HCT116 (cell line): ENCODE measurements around the gene SIGLECL1. TPM values are rescaled to one million over a fixed set of nuclear protein-coding genes. Genes with fewer than 3 reads are reported as not detected.

Source experiments
- ATAC-seq: fragments of 200-7000 bp; cut with Tn5 transposase; 2 replicates; pipeline ENCODE4 v1.9.1; 2020; ENCODE audit warnings: mild to moderate bottlenecking, moderate library complexity
- BruUV-seq: library from RNA; stranded (reverse); fragments of 400-500 nt; replicated peaks from 2 replicates; lab custom pipeline; 2021; lab: Mats Ljungman, UMichigan
- CTCF ChIA-PET: fragments of 300-600 bp; sonication (Branson Sonifier 250); formaldehyde crosslinking; loops from one replicate; lab custom pipeline; 2021; ENCODE audit warnings: antibody characterized with exemption; lab: Charles Lee
- POLR2A ChIA-PET: fragments of 300-600, 350-600 bp; sonication (Branson Sonifier 250); formaldehyde crosslinking; loops from one replicate; lab custom pipeline; 2021; ENCODE audit warnings: antibody characterized with exemption; lab: Charles Lee
- RAD21 ChIA-PET, 2 experiments: fragments of 300-600 bp; sonication (Branson Sonifier 250); formaldehyde crosslinking; loops; one replicate each; lab custom pipeline; 2023; ENCODE audit warnings: low total read pairs in 2 of 2; ENCODE audit not compliant: uncharacterized antibody in 2 of 2, unreplicated experiment in 2 of 2, low non-redundant PET in 1 of 2; lab: Charles Lee
- DNase-seq: peaks from one replicate; pipeline ENCODE4 v3.0.0-alpha.2; 2010; ENCODE audit warnings: low read depth, low spot score
- H2AFZ ChIP-seq: fragments of 200-600 bp; shearing (Covaris generic), sonication (generic); 2 replicates; pipeline ENCODE4 v1.6.1; 2017; ENCODE audit warnings: low read depth, mixed run types, mixed read lengths, antibody characterized with exemption, low read length; ENCODE audit not compliant: poor library complexity, severe bottlenecking
- H3K27ac ChIP-seq: 2 replicates; pipeline ENCODE4 v1.5.1; 2012; ENCODE audit warnings: low read depth, low read length
- H3K27me3 ChIP-seq: fragments of 200-600 bp; sonication (generic); 2 replicates; pipeline ENCODE4 v1.6.1; 2016; ENCODE audit warnings: mixed run types, low read length, mixed read lengths; ENCODE audit not compliant: insufficient read depth
- H3K36me3 ChIP-seq, 2 experiments: fragments of 200-500 bp in 1 of 2; fragments of 200-600 bp in 1 of 2; sonication (Bioruptor generic) in 1 of 2; sonication (generic) in 1 of 2; 2 replicates each; pipeline versions ENCODE4 v1.5.1 to v1.6.1; 2014 to 2016; ENCODE audit warnings: low read length in 2 of 2, inconsistent platforms in 1 of 2, mixed read lengths in 1 of 2, mixed run types in 1 of 2; ENCODE audit not compliant: insufficient read depth in 2 of 2, control insufficient read depth in 1 of 2
- H3K4me1 ChIP-seq, 2 experiments: fragments of 200-600 bp in 1 of 2; sonication (generic) in 1 of 2; 2 replicates each; pipeline versions ENCODE4 v1.5.1 to v1.6.1; 2012 to 2017; ENCODE audit warnings: low read length in 2 of 2, inconsistent platforms in 1 of 2, mild to moderate bottlenecking in 1 of 2, mixed read lengths in 1 of 2, mixed run types in 1 of 2, moderate library complexity in 1 of 2; ENCODE audit not compliant: insufficient read depth in 2 of 2, control insufficient read depth in 1 of 2
- H3K4me2 ChIP-seq: fragments of 200-600 bp; sonication (generic); 2 replicates; pipeline ENCODE4 v1.6.1; 2017; ENCODE audit warnings: mixed run types, low read length, mixed read lengths
- H3K4me3 ChIP-seq, 2 experiments: fragments of 200-600 bp in 1 of 2; sonication (generic) in 1 of 2; replicated peaks in 1 of 2; 2 replicates each; pipeline ENCODE4 v1.5.1; 2011 to 2016; ENCODE audit warnings: low read length in 2 of 2, control low read depth in 1 of 2, low read depth in 1 of 2, mild to moderate bottlenecking in 1 of 2, mixed read lengths in 1 of 2, mixed run types in 1 of 2
- H3K79me2 ChIP-seq: fragments of 200-600 bp; sonication (generic); 2 replicates; pipeline ENCODE4 v1.6.1; 2017; ENCODE audit warnings: mild to moderate bottlenecking, mixed run types, low read length, moderate library complexity, mixed read lengths; ENCODE audit not compliant: insufficient read depth
- H3K9ac ChIP-seq: fragments of 200-600 bp; sonication (generic); 2 replicates; pipeline ENCODE4 v1.6.1; 2016; ENCODE audit warnings: low read length, mixed read lengths
- H3K9me2 ChIP-seq: fragments of 200-600 bp; sonication (generic), shearing (Covaris generic); 2 replicates; pipeline ENCODE4 v1.6.1; 2017; ENCODE audit warnings: mixed run types, mild to moderate bottlenecking, moderate library complexity; ENCODE audit not compliant: insufficient read depth
- H3K9me3 ChIP-seq, 2 experiments: fragments of 200-500 bp in 1 of 2; fragments of 200-600 bp in 1 of 2; sonication (Bioruptor generic) in 1 of 2; sonication (generic) in 1 of 2; 2 replicates each; pipeline ENCODE4 v1.6.1; 2014 to 2017; ENCODE audit warnings: low read length in 2 of 2, mixed read lengths in 2 of 2, inconsistent platforms in 1 of 2, low read depth in 1 of 2, mild to moderate bottlenecking in 1 of 2, mixed run types in 1 of 2, moderate library complexity in 1 of 2; ENCODE audit not compliant: control insufficient read depth in 1 of 2, insufficient read depth in 1 of 2
- H4K20me1 ChIP-seq: fragments of 200-600 bp; sonication (generic), shearing (Covaris generic); 2 replicates; pipeline ENCODE4 v1.6.1; 2017; ENCODE audit warnings: mixed run types, mild to moderate bottlenecking, moderate library complexity; ENCODE audit not compliant: insufficient read depth
- CEBPB ChIP-seq: IDR thresholded peaks from 2 replicates; pipeline ENCODE4 v1.6.1; 2012; ENCODE audit warnings: low read depth
- EGR1 ChIP-seq: IDR thresholded peaks from 2 replicates; pipeline ENCODE4 v1.6.1; 2012; ENCODE audit warnings: low read depth
- ELF1 ChIP-seq: IDR thresholded peaks from 2 replicates; pipeline ENCODE4 v1.6.1; 2012; ENCODE audit warnings: low read depth, borderline replicate concordance
- EZH2 ChIP-seq: fragments of 200-600 bp; sonication (generic); IDR thresholded peaks from 2 replicates; pipeline ENCODE4 v1.6.1; 2017; ENCODE audit warnings: antibody characterized with exemption, mixed run types
- POLR2A ChIP-seq: IDR thresholded peaks from 2 replicates; pipeline ENCODE4 v1.7.0; 2011; ENCODE audit warnings: borderline replicate concordance; ENCODE audit not compliant: insufficient read depth, insufficient read length; ENCODE audit errors: extremely low read depth
- POLR2AphosphoS5 ChIP-seq: IDR thresholded peaks from 2 replicates; pipeline ENCODE4 v1.6.1; 2011; ENCODE audit warnings: mild to moderate bottlenecking, low read depth, low read length, moderate library complexity
- SRF ChIP-seq: IDR thresholded peaks from 2 replicates; pipeline ENCODE4 v1.6.1; 2012; ENCODE audit warnings: low read depth
- ZBTB33 ChIP-seq: IDR thresholded peaks from 2 replicates; pipeline ENCODE4 v1.6.1; 2011; ENCODE audit warnings: mild to moderate bottlenecking, low read length, moderate library complexity; ENCODE audit not compliant: insufficient replicate concordance; ENCODE audit errors: extremely low read depth
- ZFX ChIP-seq: fragments of 450-650 bp; IDR thresholded peaks from 2 replicates; pipeline ENCODE4 v1.6.1; 2017
- ZNF274 ChIP-seq: fragments of 200-500 bp; sonication (Bioruptor generic); IDR thresholded peaks from 2 replicates; pipeline ENCODE4 v1.6.1; 2014; ENCODE audit warnings: mild to moderate bottlenecking, low read depth, low read length, inconsistent platforms
- intact Hi-C: fragments of 100-400 bp; cut with micrococcal nuclease; formaldehyde crosslinking; loops from 2 replicates; pipeline ENCODE4 v1.10.0; 2022
- total RNA-seq: library from RNA; stranded (reverse); gene quantifications from one replicate; pipeline ENCODE4 v1.2.1, GENCODE V29; 2021; ENCODE audit not compliant: unreplicated experiment
- TF ChIP-seq, protein P1 (sequence below): IDR thresholded peaks from 2 replicates; pipeline ENCODE4 v1.6.1; 2012

SIGLECL1 gene
- total RNA-seq, 1 experiment from 2014 or later, result not detected

GRCh38 chr19:51294211-51294976 is 43.5 kb downstream of the SIGLECL1 start:
- no peak overlapping the region for H2AFZ ChIP-seq
- H3K9me3 ChIP-seq, result no peaks in the 10 kb centered on the region
- POLR2A ChIA-PET, result no interaction called here
- H4K20me1 ChIP-seq, result no peaks in the 10 kb centered on the region
- DNase-seq, result no peak
- TF ChIP-seq ZBTB33, result no peak
- no peak for TF ChIP-seq ZFX
- TF ChIP-seq SRF, result no peak
- no peak for TF ChIP-seq ELF1
- no peak for TF ChIP-seq POLR2AphosphoS5
- TF ChIP-seq CEBPB, result no peak
- TF ChIP-seq, protein P1, sequence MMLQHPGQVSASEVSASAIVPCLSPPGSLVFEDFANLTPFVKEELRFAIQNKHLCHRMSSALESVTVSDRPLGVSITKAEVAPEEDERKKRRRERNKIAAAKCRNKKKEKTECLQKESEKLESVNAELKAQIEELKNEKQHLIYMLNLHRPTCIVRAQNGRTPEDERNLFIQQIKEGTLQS, result no peak
- BruUV-seq, result no TSS peak
- ATAC-seq, result no peak
- no peak overlapping the region for H3K9ac ChIP-seq
- no peaks in the 10 kb centered on the region for H3K36me3 ChIP-seq
- H3K9me2 ChIP-seq, result no peaks in the 10 kb centered on the region
- H3K4me1 ChIP-seq, result no peaks in the 10 kb centered on the region
- H3K27me3 ChIP-seq, result no peaks in the 10 kb centered on the region
- H3K4me2 ChIP-seq, result no peak overlapping the region
- H3K4me3 ChIP-seq, result no peak overlapping the region
- RAD21 ChIA-PET, result no interaction called here
- H3K79me2 ChIP-seq, result no peaks in the 10 kb centered on the region
- CTCF ChIA-PET, result no interaction called here
- H3K27ac ChIP-seq, result no peak overlapping the region
- intact Hi-C loops, result no loop called here

- no peak for ATAC-seq
- no peaks in the 10 kb centered on the region for H3K27me3 ChIP-seq
- RAD21 ChIA-PET, result no interaction called here
- POLR2A ChIA-PET, result no interaction called here
- DNase-seq, result no peak
- TF ChIP-seq, protein P1, result no peak
- no peak for TF ChIP-seq EGR1
- no peak for TF ChIP-seq POLR2AphosphoS5
- TF ChIP-seq ZBTB33, result no peak
- no peak for TF ChIP-seq POLR2A
- no peak for TF ChIP-seq ZNF274
- TF ChIP-seq EZH2, result no peak
- CTCF ChIA-PET, result no interaction called here
- no peaks in the 10 kb centered on the region for H3K4me1 ChIP-seq
- no peaks in the 10 kb centered on the region for H3K79me2 ChIP-seq
- no peak overlapping the region for H3K4me3 ChIP-seq
- intact Hi-C loops, result no loop called here
- no peak overlapping the region for H3K4me2 ChIP-seq
- H3K9ac ChIP-seq, result no peak overlapping the region
- no peaks in the 10 kb centered on the region for H3K9me3 ChIP-seq
- no peak overlapping the region for H2AFZ ChIP-seq
- no TSS peak for BruUV-seq
- no peaks in the 10 kb centered on the region for H4K20me1 ChIP-seq
- no peak overlapping the region for H3K27ac ChIP-seq
- no peaks in the 10 kb centered on the region for H3K9me2 ChIP-seq
- no peaks in the 10 kb centered on the region for H3K36me3 ChIP-seq
Observed at GRCh38 chr19:51294977-51295375, 44.1 kb downstream of the SIGLECL1 start.
